Stimulated activated CD4-positive, alpha-beta T cell treated with anti-CD3 and anti-CD28 coated beads, Interleukin-15, amount 100 ng/mL, for 48 hours (primary cell): ENCODE results near the gene FNDC1.
"Not testable (repeated sequence)": the region's sequence is repeated elsewhere in the genome, so short reads cannot be mapped to it uniquely, and the experiment has no call there.

Experiments
- DNase-seq, 2 donors: peaks; one replicate each; pipeline ENCODE4 v3.0.0-alpha.2; 2020; ENCODE audit warnings: low read depth in 2 of 2

Gene FNDC1

GRCh38 chr6:159257846-159258245 lies 88.6 kb downstream of the FNDC1 start:
- DNase-seq: no peak

DNA sequence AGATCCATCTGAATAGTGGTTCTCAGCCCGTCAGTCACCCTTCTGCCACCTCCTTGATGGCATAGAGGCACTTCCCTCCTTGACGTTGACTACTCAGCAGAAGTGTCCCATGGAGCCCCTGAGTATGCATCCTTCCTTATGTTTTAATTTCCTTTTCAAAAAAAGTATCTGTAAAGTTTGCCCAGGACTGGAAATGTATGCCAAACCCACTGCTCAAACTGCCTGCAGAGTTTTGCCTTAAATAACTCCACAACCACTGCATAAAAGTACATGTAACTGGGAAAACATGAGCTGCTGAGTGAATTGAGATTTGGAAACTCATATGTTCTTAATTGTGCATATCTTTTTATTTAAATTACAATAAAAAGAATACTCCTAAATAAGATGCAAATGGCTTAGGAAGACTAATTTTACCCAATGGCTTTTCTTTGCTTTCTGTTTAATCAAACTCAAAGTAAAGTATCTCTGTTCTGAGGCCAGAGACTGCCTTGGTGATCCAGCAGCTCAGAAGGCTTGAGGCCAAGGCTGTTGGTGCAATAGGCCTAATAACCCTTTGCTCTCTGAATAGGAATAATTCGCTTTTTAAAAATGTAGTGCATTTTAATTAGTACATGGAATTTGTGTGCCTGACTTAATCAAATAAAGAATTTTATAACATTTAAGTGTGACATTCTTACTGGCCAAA lies 90.4 kb downstream of the FNDC1 start:
- DNase-seq: no peak

- DNase-seq: no peak
Observed at GRCh38 chr6:159260208-159260607, 91.0 kb downstream of the FNDC1 start.

- no peak for DNase-seq
Observed at GRCh38 chr6:159261995-159262394, 92.8 kb downstream of the FNDC1 start.

GRCh38 chr6:159262586-159262985 lies 93.4 kb downstream of the FNDC1 start:
- no peak for DNase-seq

GRCh38 chr6:159267165-159267564 lies 98.0 kb downstream of the FNDC1 start:
- DNase-seq: no peak

GRCh38 chr6:159268511-159268910 lies 99.3 kb downstream of the FNDC1 start:
- DNase-seq: no peak

DNA sequence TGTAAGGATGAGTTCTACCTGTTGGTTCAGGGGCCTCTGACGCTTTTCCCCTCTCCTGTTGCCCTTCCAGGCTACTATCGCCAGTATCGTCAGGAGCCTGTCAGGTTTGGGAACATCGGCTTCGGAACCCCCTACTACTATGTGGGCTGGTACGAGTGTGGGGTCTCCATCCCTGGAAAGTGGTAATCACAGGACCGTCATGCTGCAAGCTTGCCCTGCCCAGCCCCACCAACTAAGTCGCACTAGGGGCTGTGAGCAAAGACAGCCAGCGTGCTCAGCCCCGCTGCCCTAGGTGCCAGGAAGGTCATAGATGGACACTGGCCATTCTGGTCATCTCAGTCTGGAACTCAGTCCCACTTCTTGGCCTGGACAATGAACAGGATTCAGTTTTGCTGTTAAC lies 102.1 kb downstream of the FNDC1 start:
- no peak for DNase-seq

- DNase-seq: no peak
Observed at GRCh38 chr6:159278626-159279025, 109.4 kb downstream of the FNDC1 start.

DNA sequence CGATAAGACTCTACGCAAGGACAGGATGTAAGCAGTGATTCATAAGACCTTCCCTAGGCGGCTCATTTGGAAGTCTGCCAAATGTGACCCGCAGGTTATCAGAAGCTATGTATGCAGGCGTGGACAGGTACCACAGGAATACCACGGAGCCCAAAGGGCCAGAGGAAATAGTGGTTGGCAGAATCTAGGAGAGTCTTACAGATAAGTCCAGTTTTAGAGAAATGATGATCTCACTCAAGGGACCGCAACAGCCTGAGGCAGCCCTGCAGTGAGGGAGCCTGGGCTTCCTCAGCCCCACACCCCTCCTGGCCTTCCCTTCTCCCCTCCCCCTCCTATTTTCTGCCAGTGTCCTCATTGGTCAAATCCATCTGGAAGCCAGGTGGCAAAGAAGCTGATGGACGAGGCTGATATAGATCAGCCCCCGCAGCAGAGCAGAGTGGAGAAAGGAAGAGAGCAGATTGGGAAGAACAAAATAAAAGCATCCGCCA lies 110.6 kb downstream of the FNDC1 start:
- DNase-seq: no peak

GRCh38 chr6:159282421-159282820 lies 113.2 kb downstream of the FNDC1 start:
- DNase-seq: no peak

GRCh38 chr6:159284661-159285060 lies 115.5 kb downstream of the FNDC1 start:
- DNase-seq: not testable (repeated sequence)

DNA sequence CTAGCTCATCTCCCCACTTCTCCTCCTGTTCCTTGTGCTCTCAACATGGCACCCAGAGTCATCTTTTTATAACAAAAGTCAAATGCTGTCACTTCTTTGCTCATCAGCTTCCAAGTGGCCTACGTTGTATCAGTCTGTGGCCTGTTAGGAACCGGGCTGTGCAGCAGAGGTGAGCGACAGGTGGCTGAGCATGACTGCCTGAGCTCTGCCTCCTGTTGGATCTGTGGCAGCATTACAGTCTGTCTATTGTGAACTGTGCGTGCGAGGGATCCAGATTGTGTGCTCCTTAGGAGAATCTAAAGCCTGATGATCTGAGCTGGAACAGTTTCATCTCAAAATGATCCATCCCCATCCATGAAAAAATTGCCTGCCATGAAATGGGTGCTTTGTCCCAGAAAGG lies 129.6 kb downstream of the FNDC1 start:
- no peak for DNase-seq

- no peak for DNase-seq
Observed at GRCh38 chr6:159299566-159299965, 130.4 kb downstream of the FNDC1 start.

DNA sequence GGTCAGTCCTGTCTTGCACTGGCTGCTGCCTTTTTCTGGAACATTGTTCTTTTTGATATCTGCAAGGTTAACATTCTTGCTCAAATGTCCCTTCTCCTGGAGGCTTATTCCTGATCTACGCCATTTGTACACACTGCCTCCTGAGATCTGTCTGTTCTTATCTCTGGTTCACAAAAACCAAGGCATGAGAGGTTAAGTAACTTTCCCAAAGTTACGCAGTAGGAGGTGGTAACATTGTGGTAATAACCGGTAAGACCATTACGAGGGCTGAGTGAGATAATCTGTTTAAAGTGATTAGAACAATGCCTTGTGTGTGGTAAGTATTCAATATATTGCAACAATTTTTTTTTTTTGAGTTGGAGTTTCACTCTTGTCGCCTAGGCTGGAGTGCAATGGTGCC lies 132.1 kb downstream of the FNDC1 start:
- no peak for DNase-seq

DNA sequence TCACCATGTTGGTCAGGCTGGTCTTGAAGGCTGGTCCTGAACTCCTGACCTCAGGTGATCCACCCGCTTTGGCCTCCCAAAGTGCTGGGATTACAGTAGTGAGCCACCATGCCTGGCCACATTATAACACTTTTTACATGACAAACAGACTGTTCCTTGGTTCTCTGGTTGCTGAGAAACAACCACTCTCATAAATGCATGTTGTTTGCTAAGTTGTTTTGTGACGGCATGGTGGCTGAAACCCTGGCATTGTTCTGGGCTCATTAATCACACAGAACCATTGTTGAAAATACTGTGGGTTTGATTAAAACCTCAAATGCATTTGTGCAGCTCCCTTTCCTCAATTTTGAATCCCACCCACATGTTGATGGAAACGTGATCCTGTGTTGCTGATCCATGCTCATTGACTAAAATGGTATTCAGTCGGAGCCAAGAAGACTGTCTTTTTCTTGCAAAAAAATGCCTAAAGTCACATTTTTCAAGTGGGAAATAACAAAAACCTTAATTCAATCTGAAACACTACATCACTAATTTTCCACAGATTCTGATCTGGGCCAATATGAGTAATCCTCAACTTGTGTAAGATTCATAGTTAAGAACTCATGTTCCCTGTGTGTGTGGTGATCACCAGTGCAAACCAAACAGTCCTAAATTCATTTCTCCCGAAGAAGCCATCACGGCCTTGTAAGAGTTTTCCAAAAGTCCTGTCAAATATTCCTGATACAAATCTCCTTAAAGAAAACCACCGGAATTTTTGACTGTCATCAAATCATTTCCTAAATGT lies 132.8 kb downstream of the FNDC1 start:
- no peak for DNase-seq

- DNase-seq: no peak
Observed at GRCh38 chr6:159302594-159302992, 133.4 kb downstream of the FNDC1 start.

DNA sequence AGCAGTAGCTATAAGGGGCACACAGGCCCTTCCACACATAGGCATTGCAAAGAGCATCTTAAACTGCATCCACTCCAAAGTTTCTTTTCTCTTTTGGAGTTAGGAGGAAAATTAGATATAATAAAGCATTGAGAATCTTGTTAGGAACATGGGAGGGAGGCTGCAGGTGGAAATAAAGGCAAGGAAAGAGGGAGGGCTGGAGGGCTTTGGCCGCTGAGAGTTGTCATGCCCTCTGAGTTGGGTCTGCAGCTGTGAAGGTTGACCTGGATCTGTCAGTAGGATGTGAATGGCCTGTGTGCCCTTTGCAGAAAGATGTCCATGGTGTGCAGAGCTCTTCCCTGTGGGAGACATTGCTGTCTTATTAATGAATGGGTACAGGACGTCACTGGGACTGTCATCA lies 134.0 kb downstream of the FNDC1 start:
- no peak for DNase-seq

GRCh38 chr6:159303784-159304183 lies 134.6 kb downstream of the FNDC1 start:
- DNase-seq: no peak

- no peak for DNase-seq
Observed at GRCh38 chr6:159304641-159305040, 135.4 kb downstream of the FNDC1 start.

DNA sequence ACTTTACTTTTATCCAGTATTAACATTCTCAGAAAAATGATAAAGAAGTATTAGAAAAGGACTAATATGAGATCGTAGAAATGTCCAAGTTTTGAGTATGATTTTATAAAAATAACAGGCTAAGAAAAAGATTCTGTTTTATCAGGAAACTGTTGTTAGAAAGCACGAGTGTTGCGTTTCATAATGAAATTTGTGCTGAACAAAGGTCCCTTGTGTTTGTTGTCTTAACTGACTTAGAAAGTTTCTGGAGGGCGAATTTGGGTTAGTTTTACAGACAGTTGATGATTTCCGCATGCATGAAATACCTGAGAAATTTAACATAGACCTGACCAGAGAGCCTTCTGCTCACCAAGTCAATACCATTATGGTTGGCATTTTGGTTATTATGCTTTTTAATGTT lies 136.0 kb downstream of the FNDC1 start:
- DNase-seq: no peak

DNA sequence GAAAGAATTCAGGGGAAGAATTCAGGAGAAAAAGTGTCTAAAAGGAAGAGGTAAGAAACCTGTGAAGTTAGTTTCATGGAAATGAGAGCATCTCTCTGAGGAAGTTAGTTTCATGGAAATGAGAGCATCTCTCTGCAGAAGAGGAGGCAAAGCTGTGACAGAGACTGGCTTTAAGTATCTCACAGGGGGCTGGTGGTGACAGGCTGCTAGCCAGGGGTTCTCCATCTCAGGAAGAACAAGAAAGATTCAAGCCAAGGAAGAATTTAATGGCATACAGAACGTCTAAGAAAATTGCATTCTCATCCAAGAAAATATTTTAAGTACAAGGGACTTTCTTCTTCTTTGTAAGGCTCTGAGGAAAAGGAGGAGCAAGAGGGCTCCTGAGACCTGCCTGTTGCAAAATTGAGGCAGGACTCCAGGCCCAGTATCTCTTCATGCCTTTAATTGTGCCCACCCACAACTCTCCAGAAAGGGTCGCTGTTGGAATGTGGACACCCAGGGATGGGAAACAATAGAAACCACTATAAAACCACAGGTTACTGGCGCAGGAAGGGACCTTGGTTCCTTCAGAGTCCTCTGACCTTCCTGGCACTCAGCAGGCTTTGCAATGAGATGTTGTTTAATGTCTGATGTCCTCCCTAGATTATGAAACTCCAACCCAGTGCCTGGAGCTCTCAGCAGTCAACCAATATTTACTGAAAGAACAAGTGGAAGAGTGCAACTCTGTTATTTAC lies 136.8 kb downstream of the FNDC1 start:
- no peak for DNase-seq
